Limb (tissue), 2 donors: ENCODE results near the gene MRPS18A.
"Not testable (repeated sequence)": the region's sequence is repeated elsewhere in the genome, so short reads cannot be mapped to it uniquely, and the experiment has no call there.

ENCODE experiments used
- DNase-seq, 2 donors: peaks; one replicate each; pipeline ENCODE4 v3.0.0-alpha.2; 2016; ENCODE audit errors: extremely low spot score in 2 of 2

The MRPS18A gene

DNA sequence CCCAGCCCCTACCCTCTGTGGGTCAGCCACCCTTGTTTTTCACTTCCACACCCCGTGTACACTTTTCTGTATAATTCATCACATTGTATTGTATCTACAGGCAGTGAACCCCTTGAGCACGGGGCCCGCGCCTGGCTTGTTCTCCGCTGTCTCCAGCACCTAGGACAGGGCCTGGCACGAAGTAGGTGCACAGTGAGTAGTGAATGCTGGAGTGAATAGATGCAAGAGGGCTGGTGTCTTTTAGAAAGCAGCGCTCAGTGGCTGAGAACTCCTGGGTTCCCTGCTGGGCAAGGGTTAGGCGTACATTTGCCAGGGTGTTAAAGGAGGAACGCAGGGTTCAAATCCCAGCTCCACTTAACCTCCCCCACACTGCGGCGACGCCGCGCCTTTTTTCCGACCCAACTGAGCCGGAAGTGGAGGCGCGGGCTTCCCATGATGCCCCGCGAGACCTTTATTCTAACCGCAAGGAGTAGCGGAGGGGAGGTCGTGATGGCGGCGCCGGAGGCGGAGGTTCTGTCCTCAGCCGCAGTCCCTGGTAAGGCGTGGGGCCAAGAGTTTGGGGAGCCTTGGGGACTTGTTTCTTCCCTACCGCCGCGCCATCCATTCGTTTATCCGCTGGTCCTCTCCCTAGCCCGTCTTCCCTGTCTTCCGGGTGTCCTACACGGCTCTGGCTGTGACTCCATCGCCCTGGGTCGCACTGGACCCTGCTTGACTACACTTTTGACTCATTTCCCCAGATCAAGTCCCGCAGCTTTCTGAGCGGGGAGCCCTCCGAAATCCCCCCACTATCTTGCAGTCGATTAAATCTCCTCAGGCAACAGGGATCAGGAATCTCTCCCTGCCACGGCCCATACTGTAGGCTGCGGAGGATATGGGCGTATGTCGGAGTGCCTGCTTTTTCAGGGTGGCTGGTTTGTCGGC is 51.9 kb downstream of the MRPS18A start, which contains the start of gene MAD2L1BP:
Gene MAD2L1BP, plus strand, starts transcription at position 454 of the 921 bp plus-strand sequence. Its CDS starts 36 bp downstream, at position 490.
- DNase-seq, result peak; percentile 88 to 89

DNA sequence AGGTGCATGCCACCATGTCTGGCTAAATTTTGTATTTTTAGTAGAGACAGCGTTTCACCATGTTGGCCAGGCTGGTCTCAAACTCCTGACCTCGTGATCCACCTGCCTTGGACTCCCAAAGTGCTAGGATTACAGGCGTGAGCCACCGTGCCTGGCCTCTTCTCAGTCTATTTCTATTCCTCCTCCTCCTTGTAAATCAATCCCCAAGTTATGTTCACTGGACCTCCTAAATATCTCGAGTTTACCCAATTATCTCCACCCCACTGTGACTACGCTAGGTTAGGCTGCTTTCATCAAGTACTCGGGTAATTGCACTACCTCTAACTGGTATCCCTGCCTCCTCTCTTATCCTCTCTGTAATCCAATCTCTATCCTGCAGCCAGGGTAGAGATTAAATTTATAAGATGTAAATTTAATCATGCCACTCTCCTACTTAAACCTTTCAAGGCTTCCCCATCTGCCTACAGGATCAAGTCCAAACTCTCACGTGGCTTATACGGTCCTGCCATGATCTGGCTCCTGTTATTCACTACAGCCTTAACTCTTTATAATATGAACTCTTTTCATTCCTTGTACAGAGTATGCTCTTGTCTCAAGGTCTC is 52.8 kb downstream of the MRPS18A start:
- DNase-seq, result no peak

DNA sequence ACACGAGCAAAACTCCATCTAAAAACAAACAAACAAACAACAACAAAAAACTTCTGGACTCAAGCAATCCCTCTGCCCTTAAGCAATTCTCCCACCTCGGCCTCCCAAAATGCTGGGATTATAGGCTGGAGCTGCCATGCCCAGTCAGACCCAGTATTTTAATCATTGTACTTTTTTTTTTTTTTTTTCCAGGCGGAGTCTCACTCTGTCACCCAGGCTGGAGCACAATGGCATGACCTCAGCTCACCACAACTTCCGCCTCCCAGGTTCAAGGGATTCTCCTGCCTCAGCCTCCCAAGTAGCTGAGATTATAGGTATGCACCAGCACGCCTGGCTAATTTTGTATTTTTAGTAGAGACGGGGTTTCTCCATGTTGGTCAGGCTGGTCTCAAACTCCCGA is 54.6 kb downstream of the MRPS18A start:
- DNase-seq, result not testable (repeated sequence)

DNA sequence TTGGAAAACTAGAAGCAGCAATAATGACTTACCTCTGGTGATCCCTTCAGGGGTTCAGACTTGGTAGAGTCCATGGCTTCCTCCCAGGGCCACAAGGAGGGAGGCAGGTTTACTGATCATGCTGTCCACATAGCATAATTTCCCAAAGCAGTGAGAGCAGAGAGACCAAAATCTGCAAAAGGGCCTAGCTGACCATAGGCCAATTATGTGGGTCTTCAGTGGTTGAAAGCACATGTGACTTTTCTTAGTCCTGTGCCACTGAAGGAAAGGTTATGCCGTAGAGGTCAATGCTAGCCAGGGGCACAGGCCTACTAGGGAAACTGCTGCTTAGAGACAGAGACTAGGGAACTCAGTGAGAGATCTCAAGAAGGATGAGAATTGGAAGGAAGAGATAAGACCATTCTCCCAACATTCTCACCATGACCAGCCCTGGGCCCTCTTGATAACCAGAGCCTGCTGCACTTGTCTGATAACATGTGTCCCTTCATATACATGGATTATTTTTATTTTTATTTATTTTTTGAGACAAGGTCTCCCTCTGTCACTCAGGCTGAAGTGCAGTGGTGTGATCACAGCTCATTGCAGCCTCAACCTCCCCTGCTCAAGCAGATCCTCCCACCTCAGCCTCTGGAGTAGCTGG is 56.5 kb downstream of the MRPS18A start:
- DNase-seq, result no peak

DNA sequence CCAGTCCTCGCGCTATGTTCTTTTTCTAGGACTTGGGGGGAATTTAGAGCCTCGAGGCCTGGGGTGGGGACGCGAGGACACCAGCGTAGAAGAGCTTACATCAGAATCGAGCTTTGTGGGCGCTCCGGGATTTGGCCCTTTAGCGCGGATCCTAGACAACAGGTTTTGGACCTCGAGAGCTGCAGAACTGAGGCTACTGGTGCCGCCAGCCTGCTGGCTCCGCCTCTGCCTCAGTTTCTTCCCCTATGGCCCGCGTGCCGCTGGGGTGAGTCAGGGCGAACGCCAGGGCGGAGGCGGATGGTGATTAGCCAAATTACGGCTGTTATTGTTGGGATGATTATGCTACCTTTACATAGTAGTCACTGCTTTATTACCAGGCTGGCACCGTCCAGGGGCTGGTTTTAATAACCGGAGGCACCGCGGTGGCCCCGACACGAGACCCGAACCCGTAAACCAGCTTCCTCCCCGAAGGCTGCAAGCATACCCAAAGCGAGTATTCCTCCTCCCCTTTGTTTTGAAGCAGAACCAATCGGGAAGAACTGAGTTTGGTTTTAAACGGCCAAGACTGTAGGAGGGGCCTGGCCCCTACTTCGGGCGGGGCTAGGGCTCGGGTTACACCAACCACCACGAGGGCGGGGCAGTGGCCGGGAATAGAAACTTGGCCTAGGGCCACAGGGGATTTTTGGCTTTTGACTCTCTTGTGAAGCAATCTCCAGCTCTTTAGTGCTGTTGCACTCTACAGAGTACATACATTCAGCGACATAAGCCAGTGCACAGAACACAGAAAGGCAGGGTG is 57.9 kb downstream of the MRPS18A start:
- peak; percentile 97 for DNase-seq

DNA sequence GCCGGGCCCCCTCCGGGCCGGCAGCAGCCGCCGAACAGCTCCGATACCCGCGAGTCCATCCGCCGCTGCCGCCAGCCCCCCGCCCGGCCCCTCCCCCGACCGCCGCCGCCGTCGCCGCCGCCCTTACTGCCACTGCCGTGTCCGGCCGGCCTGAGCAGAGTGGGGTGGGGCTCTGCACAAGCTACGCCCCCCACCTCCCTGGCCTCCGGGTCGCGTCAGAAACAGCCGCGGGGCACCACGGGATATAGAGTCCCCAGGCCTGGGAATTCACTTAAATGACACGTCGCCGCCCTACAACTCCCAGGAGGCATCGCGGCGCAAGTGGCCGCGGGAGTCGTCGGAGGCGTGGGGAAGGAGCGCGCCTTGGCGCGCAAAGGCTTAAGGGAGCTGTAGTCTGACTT is 58.5 kb downstream of the MRPS18A start, which contains the start of gene GTPBP2:
Gene GTPBP2, minus strand, starts transcription at position 161 of the 401 bp plus-strand sequence. Its CDS starts 102 bp downstream, at position 59.
- peak; percentile 99 for DNase-seq

DNA sequence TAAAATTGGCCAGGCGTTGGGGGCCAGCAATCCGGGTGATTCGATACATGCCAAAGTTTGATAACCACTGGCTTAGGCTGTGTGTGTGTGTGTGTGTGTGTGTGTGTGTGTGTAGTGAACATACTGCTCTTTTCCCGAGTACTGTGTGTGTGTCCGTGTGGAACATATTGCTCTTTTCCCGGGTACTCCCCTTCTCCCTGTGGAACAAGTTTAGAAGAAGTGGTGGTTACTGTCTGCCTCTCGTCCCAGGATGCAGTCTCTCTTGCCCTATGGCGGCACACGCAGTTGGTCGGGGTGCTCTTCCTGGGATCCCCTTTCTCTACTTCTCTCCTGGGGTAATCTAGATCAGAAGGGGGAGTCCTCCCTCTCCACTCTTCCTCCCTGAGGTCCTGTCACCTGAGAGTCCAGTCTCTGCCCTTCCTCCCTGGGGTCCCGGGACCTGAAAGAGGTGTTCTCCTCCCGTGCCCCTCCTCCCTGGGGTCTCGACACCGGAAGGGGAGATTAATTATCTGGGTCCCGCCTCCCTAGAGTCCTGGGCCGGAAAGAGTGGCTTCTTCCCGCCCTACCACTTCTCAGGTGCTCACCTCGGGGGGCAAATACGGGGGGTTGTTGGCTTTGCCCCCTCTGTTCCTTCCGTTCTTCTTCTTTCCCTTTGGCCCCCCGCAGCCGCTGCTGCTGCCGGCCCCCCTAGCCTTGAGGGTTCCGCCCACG is 59.0 kb downstream of the MRPS18A start:
- peak; percentile 21 to 72 for DNase-seq

DNA sequence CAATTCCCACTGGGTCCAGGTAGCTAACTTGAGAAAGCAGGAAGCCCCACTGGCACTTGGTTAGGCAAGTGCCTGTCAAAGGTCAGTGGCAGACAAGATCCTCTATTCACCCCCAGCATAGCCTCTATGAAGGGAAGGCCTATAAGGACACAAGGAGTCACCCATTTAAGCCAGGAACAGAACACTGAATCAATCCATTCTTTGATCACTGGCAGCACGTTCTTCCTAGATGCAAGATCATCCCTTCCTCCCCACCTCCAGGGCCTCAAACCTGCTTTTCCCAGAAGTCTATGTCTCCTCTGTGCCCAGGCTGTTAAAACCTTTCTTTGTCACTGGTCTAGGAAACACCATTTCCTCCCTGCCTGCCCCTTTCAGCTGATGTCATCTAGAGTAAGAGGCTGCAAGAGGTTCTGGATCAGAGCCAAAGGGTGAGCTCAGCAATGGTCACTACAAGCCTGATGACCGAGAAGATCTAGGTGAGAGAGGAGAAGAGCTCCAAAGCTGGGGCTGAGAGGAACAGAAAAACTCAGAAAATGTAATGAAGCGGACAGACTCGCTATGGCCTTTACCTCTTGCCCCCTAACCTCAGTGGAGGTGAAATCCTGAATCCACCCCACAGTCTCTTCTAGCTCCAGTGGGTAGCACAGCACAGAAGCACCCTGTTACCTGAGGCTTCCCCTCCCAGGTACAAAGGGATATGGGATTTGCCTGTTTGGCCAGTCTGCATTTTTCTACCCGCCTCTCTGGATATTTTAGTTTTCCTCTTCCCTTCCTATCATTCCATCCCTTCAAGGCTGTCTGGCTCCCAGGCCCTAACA is 60.4 kb downstream of the MRPS18A start:
- DNase-seq, result peak in 1 of 2 donors; percentile 35

DNA sequence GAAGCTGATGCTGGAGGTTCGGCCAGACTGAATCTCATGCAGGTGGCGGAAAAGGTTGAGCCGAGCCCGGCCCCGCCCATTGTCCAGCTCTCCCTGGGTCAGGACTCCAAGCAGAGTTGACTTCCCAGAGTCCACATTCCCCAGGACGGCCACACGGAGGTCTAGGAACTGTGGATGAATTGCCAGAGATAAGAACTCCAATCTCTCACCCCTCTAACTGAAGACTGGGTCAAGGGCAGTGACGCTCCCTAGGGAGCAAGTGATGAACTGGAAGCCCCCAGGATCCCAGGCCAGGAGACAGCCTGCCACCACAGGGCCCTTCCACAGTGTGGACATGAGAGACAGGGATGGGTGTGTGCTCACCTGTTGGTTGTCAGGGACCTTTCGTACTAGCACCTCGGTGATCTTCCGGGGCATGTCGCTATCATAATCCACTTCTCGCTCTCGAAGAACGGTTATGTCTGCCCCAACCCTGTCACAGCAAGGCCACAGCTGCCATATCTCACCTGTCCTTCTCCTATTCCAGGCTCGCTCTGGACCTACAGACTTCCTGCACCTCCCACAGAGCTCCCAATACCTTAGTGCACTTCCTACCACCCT is 62.1 kb downstream of the MRPS18A start:
- DNase-seq, result no peak

DNA sequence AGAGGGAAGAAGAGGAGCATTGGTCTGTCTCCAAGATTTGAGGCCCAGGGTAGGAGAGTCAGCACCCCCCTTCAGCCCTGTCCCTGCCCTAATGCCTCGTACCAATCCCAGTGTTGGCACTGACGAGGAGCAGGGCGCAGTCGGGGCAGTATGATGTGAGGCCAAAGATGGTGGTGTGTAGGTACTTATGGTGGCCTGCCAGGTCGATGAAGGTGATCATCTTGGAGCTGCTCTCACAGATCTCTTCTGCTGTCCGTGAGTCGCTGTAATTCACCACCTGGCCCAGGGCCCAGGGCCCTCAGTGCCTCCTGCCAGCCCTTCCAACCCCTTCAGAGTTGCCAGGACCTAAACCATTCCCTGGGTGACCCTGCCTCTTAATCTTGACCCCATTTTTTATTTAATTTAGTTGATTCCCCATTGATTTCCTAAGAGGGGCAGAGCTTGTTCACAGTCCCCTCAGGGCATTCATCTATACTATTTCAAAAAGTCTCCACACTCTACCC is 62.8 kb downstream of the MRPS18A start:
- no peak for DNase-seq

DNA sequence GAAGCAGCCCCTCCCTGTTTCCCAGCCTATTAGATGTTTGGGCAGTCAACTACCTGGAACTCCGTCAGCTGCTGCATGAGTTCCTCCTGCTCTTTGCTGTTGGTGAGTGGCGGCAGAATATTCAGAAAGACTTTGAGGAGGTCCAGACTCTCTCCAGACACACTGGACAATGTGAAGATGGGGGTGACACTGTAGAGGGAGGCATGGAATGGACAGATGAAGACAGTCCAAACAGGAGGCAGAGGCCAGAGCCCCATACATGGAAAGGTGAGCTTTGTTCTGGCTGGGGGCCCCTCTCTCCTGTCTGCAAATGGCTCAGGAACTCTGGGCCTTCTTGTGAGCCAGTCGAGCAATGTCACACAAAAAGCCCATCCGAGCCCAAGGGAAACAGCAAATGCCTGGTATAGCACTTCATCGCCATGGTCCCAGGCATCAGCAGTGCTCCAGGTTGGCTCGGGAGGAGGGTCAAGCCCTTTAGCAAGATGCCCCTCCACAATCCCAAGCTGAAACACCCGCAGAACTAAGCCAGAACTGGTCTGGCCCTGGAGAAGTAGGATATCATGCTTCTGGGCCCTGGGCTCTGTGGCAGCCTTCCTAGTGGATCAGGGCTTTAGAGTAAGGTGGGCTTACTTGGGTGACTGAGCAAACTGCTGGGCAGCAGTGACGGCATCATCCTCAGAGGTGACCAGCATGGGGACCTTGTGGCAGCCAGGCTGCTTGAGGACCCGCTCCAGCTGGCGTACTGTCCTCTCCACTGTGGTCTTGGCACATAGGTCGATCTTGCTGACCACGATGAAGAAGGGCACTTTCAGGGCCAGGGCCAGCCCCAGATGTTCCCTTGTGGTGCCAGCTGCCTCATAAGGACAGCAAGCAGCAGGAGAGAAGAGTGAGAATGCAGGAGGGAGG is 63.5 kb downstream of the MRPS18A start:
- DNase-seq, result no peak

DNA sequence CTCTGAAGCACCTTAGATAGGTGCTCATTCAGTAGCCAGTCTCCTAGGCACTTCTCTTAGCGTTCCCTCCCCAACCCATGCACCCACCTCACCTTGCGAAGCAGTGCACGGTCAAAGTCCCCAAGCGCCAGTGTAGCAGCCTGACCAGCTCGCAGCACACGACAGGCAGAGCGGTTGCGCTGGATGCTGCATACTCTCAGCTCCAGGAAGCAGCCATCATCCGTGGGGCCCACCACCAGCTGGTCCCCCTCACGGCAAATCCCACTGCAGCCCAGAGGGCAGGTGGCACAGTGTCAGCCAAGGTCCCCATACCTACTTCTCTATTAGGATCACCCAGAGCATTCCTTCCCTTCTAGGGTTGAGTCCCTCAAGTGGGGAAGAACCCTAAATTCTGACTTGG is 65.0 kb downstream of the MRPS18A start:
- DNase-seq, result no peak

DNA sequence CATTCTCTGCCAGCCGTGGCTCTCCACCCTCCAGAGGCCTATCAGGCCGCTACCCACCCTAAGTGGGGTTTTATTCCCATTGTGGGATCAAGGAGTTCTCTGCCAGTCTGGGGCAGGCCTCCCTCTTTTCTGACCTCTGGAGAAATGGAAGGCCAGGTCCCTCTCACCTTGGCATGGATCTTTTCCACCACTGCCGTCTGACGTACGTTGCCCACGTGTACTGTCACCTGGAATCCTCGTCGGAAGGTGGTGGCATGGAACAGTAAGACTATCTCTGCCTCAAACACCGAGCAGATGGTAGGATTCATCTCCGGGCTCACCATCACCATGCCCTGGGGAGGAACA is 65.8 kb downstream of the MRPS18A start:
- no peak for DNase-seq
